ENCODE data around the gene CHCHD4. TPM values are rescaled to one million over a fixed set of nuclear protein-coding genes. Genes with fewer than 3 reads are reported as not detected.

Gene CHCHD4
- total RNA-seq, 1 experiment from 2014 or later = 33.5 TPM

- POLR2A ChIA-PET (ENCODE audit: low non-redundant PET) = no interaction called here
- TF ChIP-seq EZH2 (IDR thresholded peaks at IDR 0.05; ENCODE audit: borderline replicate concordance, low read depth, low read length, poor library complexity, severe bottlenecking) (no peak), CTCF (conservative IDR thresholded peaks at IDR 0.05; ENCODE audit: low read depth, low read length) (no peak)
- Histone ChIP-seq H3K36me3 (ENCODE audit: insufficient read depth, low read length, poor library complexity, severe bottlenecking) (peaks cover 89% of the 10 kb centered on the region), H3K27me3 (replicated peaks; ENCODE audit: insufficient read depth, low read depth, low read length, poor library complexity) (no peaks in the 10 kb centered on the region), H3K9me3 (ENCODE audit: low read depth, low read length, poor library complexity, severe bottlenecking) (peaks cover 3% of the 10 kb centered on the region), H3K4me3 (ENCODE audit: low read depth, low read length, poor library complexity, severe bottlenecking) (no peak overlapping the region), H3K27ac (ENCODE audit: low read depth, low read length, poor library complexity, severe bottlenecking) (no peak overlapping the region), H3K4me1 (ENCODE audit: insufficient read depth, low read length, poor library complexity, severe bottlenecking) (no peaks in the 10 kb centered on the region)
- DNase-seq (ENCODE audit: low spot score) = no peak
- intact Hi-C loops (cut with micrococcal nuclease; ENCODE audit: unreplicated experiment) = no loop called here
- BruUV-seq (replicated peaks) = no TSS peak
- CTCF ChIA-PET = no interaction called here
Measured at GRCh38 chr3:14162178-14162577, 37.5 kb upstream of the CHCHD4 start.

GRCh38 chr3:14161282-14161681 is 36.6 kb upstream of the CHCHD4 start:
- no TSS peak for BruUV-seq (replicated peaks)

GRCh38 chr3:14159426-14159825 is 34.8 kb upstream of the CHCHD4 start:
- CTCF ChIA-PET = no interaction called here
- TF ChIP-seq CTCF (conservative IDR thresholded peaks at IDR 0.05; ENCODE audit: low read depth, low read length) (no peak), EZH2 (IDR thresholded peaks at IDR 0.05; ENCODE audit: borderline replicate concordance, low read depth, low read length, poor library complexity, severe bottlenecking) (no peak)

More at GRCh38 chr3:14161282-14161681, 36.6 kb upstream of the CHCHD4 start:
- Histone ChIP-seq H3K9me3 (ENCODE audit: low read depth, low read length, poor library complexity, severe bottlenecking) (peaks cover 3% of the 10 kb centered on the region), H3K27ac (ENCODE audit: low read depth, low read length, poor library complexity, severe bottlenecking) (no peak overlapping the region), H3K36me3 (ENCODE audit: insufficient read depth, low read length, poor library complexity, severe bottlenecking) (peaks cover 94% of the 10 kb centered on the region), H3K4me3 (ENCODE audit: low read depth, low read length, poor library complexity, severe bottlenecking) (no peak overlapping the region), H3K4me1 (ENCODE audit: insufficient read depth, low read length, poor library complexity, severe bottlenecking) (no peaks in the 10 kb centered on the region), H3K27me3 (replicated peaks; ENCODE audit: insufficient read depth, low read depth, low read length, poor library complexity) (no peaks in the 10 kb centered on the region)
- POLR2A ChIA-PET (ENCODE audit: low non-redundant PET) = no interaction called here
- CTCF ChIA-PET = no interaction called here
- DNase-seq (ENCODE audit: low spot score) = no peak
- intact Hi-C loops (cut with micrococcal nuclease; ENCODE audit: unreplicated experiment) = no loop called here
- no peak for TF ChIP-seq CTCF (conservative IDR thresholded peaks at IDR 0.05; ENCODE audit: low read depth, low read length)
- TF ChIP-seq EZH2 (IDR thresholded peaks at IDR 0.05; ENCODE audit: borderline replicate concordance, low read depth, low read length, poor library complexity, severe bottlenecking) = no peak

More at GRCh38 chr3:14159426-14159825, 34.8 kb upstream of the CHCHD4 start:
- BruUV-seq (replicated peaks) = no TSS peak
- Histone ChIP-seq H3K36me3 (ENCODE audit: insufficient read depth, low read length, poor library complexity, severe bottlenecking) (peaks cover 82% of the 10 kb centered on the region), H3K27me3 (replicated peaks; ENCODE audit: insufficient read depth, low read depth, low read length, poor library complexity) (no peaks in the 10 kb centered on the region), H3K9me3 (ENCODE audit: low read depth, low read length, poor library complexity, severe bottlenecking) (peaks cover 3% of the 10 kb centered on the region), H3K4me1 (ENCODE audit: insufficient read depth, low read length, poor library complexity, severe bottlenecking) (no peaks in the 10 kb centered on the region), H3K27ac (ENCODE audit: low read depth, low read length, poor library complexity, severe bottlenecking) (no peak overlapping the region), H3K4me3 (ENCODE audit: low read depth, low read length, poor library complexity, severe bottlenecking) (no peak overlapping the region)
- intact Hi-C loops (cut with micrococcal nuclease; ENCODE audit: unreplicated experiment) = no loop called here
- POLR2A ChIA-PET (ENCODE audit: low non-redundant PET) = no interaction called here
- no peak for DNase-seq (ENCODE audit: low spot score)
